ENCODE measurements around the gene KLHDC8A.

The KLHDC8A gene

GRCh38 chr1:205351984-205352713 is 4.6 kb downstream of the KLHDC8A start:
- no peaks in the 10 kb centered on the region for H3K36me3 ChIP-seq (replicated peaks)
- H3K4me3 ChIP-seq (ENCODE audit: low read depth, low read length), result no peak overlapping the region
- no peak overlapping the region for H3K27ac ChIP-seq
- H3K27me3 ChIP-seq (replicated peaks), result peaks cover 20% of the 10 kb centered on the region
- no peak for DNase-seq
- TF ChIP-seq, protein P1, sequence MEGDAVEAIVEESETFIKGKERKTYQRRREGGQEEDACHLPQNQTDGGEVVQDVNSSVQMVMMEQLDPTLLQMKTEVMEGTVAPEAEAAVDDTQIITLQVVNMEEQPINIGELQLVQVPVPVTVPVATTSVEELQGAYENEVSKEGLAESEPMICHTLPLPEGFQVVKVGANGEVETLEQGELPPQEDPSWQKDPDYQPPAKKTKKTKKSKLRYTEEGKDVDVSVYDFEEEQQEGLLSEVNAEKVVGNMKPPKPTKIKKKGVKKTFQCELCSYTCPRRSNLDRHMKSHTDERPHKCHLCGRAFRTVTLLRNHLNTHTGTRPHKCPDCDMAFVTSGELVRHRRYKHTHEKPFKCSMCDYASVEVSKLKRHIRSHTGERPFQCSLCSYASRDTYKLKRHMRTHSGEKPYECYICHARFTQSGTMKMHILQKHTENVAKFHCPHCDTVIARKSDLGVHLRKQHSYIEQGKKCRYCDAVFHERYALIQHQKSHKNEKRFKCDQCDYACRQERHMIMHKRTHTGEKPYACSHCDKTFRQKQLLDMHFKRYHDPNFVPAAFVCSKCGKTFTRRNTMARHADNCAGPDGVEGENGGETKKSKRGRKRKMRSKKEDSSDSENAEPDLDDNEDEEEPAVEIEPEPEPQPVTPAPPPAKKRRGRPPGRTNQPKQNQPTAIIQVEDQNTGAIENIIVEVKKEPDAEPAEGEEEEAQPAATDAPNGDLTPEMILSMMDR (IDR thresholded peaks at IDR 0.05; ENCODE audit: low read depth, low read length, missing control alignments), result no peak
- in situ Hi-C loops (cut with HindIII; ENCODE audit: low pct_ligation_motif_present, low sequenced_read_pairs), result no loop called here

- no peak overlapping the region for H3K27ac ChIP-seq
- in situ Hi-C loops (cut with HindIII; ENCODE audit: low pct_ligation_motif_present, low sequenced_read_pairs), result no loop called here
- no peak overlapping the region for H3K4me3 ChIP-seq (ENCODE audit: low read depth, low read length)
- H3K27me3 ChIP-seq (replicated peaks), result peaks cover 19% of the 10 kb centered on the region
- DNase-seq, result no peak
- no peaks in the 10 kb centered on the region for H3K36me3 ChIP-seq (replicated peaks)
- TF ChIP-seq, protein P1 (IDR thresholded peaks at IDR 0.05; ENCODE audit: low read depth, low read length, missing control alignments), result no peak
These were observed 6.0 kb downstream of the KLHDC8A start for GRCh38 chr1:205350691-205351141.

GRCh38 chr1:205350124-205350523 is 6.6 kb downstream of the KLHDC8A start:
- Histone ChIP-seq H3K4me3 (ENCODE audit: low read depth, low read length) (no peak overlapping the region), H3K27me3 (replicated peaks) (peaks cover 25% of the 10 kb centered on the region), H3K36me3 (replicated peaks) (no peaks in the 10 kb centered on the region), H3K27ac (no peak overlapping the region)
- TF ChIP-seq, protein P1 (IDR thresholded peaks at IDR 0.05; ENCODE audit: low read depth, low read length, missing control alignments), result no peak
- DNase-seq, result no peak
- in situ Hi-C loops (cut with HindIII; ENCODE audit: low pct_ligation_motif_present, low sequenced_read_pairs), result no loop called here

- no peak for DNase-seq
- TF ChIP-seq, protein P1 (IDR thresholded peaks at IDR 0.05; ENCODE audit: low read depth, low read length, missing control alignments), result no peak
- Histone ChIP-seq H3K27me3 (replicated peaks) (peaks cover 38% of the 10 kb centered on the region), H3K36me3 (replicated peaks) (no peaks in the 10 kb centered on the region), H3K4me3 (ENCODE audit: low read depth, low read length) (no peak overlapping the region), H3K27ac (no peak overlapping the region)
- in situ Hi-C loops (cut with HindIII; ENCODE audit: low pct_ligation_motif_present, low sequenced_read_pairs), result no loop called here
These were observed 7.9 kb downstream of the KLHDC8A start for GRCh38 chr1:205348554-205349487.

GRCh38 chr1:205346956-205347574 is 9.7 kb downstream of the KLHDC8A start:
- no peak for DNase-seq
- Histone ChIP-seq H3K4me3 (ENCODE audit: low read depth, low read length) (no peak overlapping the region), H3K36me3 (replicated peaks) (no peaks in the 10 kb centered on the region), H3K27ac (no peak overlapping the region), H3K27me3 (replicated peaks) (peaks cover 48% of the 10 kb centered on the region)
- in situ Hi-C loops (cut with HindIII; ENCODE audit: low pct_ligation_motif_present, low sequenced_read_pairs), result no loop called here
- TF ChIP-seq, protein P1 (IDR thresholded peaks at IDR 0.05; ENCODE audit: low read depth, low read length, missing control alignments), result no peak
